SK-N-MC (cell line): ENCODE data around the gene DMXL2.
"Not testable (repeated sequence)": the region's sequence is repeated elsewhere in the genome, so short reads cannot be mapped to it uniquely, and the experiment has no call there.

ENCODE experiments used
- DNase-seq: peaks from one replicate; pipeline ENCODE4 v3.0.0-alpha.2; 2011; ENCODE audit warnings: low read depth, low spot score
- H3K27ac ChIP-seq: fragments of 200-600 bp; sonication (generic); 2 replicates; pipeline ENCODE4 v1.5.1; 2016; ENCODE audit warnings: mixed run types
- H3K36me3 ChIP-seq: fragments of 200-600 bp; sonication (generic); 2 replicates; pipeline ENCODE4 v1.6.1; 2017; ENCODE audit warnings: antibody characterized with exemption, low read length, mixed read lengths; ENCODE audit not compliant: insufficient read depth
- H3K4me3 ChIP-seq: fragments of 200-600 bp; sonication (generic); 2 replicates; pipeline ENCODE4 v1.5.1; 2016
- H3K9ac ChIP-seq: fragments of 200-600 bp; sonication (generic); 2 replicates; pipeline ENCODE4 v1.8.0; 2017; ENCODE audit warnings: mixed run types, mixed read lengths; ENCODE audit not compliant: insufficient read length
- H3K9me3 ChIP-seq: fragments of 200-600 bp; sonication (generic); 2 replicates; pipeline ENCODE4 v1.6.1; 2017; ENCODE audit warnings: low read depth, mild to moderate bottlenecking, antibody characterized with exemption, low read length, moderate library complexity, mixed read lengths
- EZH2 ChIP-seq: fragments of 200-600 bp; sonication (generic); IDR thresholded peaks from one replicate; pipeline ENCODE4 v1.6.1; 2017; ENCODE audit warnings: antibody characterized with exemption
- FOXP2 ChIP-seq: optimal IDR thresholded peaks from 2 replicates; pipeline ENCODE3; 2011; ENCODE audit warnings: mild to moderate bottlenecking, moderate library complexity; ENCODE audit not compliant: insufficient read depth; ENCODE audit errors: extremely low read length, control extremely low read depth
- POLR2AphosphoS5 ChIP-seq: IDR thresholded peaks from 2 replicates; pipeline ENCODE4 v1.6.1; 2012; ENCODE audit warnings: mild to moderate bottlenecking, low read depth, low read length, borderline replicate concordance

The DMXL2 gene

DNA sequence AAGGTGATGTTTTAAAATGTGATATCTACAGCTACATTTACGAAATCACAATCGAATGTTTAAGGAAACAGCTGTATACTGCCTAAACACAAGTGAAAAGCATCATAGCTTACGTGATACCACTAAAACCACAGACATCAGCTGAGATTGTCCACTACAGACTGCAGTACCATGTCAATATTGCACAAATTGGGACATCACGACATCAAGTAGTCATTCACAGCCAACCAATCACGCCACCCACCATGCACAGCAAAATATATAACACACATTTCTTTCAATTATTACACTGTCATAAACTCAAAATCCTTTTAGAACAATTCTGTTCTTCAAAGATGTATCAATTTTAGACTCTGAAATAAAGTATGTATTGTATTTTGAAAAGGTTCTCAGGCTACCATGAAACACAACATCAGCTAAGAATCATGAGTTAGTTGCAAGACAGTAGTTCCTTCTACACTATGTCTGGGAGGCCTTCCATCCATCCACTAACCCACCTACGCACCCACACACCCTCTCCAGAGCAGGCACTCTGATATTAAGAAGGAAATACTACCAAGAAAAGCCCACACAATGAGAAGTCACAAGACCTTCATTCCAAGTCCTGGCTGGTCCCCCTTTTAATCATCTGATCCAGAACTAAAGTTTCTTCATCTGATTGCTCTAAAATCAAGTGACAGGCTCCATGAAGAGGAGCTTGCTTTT lies 3.1 kb downstream of the DMXL2 start:
- DNase-seq: no peak
- peak overlapping the region; percentile 8 for H3K9ac ChIP-seq
- TF ChIP-seq POLR2AphosphoS5 (no peak), EZH2 (no peak), FOXP2 (no peak)
- H3K27ac ChIP-seq: no peak overlapping the region
- peak overlapping the region; percentile 25; the same call in 1 of the 2 replicates for H3K4me3 ChIP-seq
- H3K9me3 ChIP-seq: no peaks in the 10 kb centered on the region
- peaks cover 12% of the 10 kb centered on the region for H3K36me3 ChIP-seq

- Histone ChIP-seq H3K9me3 (no peaks in the 10 kb centered on the region), H3K4me3 (no peak overlapping the region), H3K36me3 (peaks cover 20% of the 10 kb centered on the region), H3K9ac (no peak overlapping the region), H3K27ac (no peak overlapping the region)
- DNase-seq: no peak
- no peak for TF ChIP-seq POLR2AphosphoS5
- no peak for TF ChIP-seq FOXP2
- TF ChIP-seq EZH2: no peak
These were observed 4.7 kb downstream of the DMXL2 start for GRCh38 chr15:51617886-51618285.

DNA sequence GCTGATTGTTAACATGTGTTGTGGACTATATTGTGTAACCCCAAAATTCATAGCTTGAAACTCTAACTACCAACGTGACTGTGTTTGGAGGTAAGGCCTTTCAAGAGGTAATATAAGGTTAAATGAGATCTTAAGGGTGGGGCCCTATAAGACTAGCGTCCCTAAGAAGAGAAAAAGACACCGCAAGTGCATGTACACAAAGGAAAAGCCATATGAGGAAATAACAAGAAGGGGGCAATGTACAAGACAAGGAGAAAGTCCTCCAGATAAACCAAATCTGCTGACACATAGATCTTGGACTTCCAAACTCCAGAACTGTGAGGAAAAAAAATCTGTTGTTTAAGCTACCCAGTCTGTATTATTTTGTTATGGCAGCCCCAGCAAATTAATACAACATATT lies 8.6 kb downstream of the DMXL2 start:
- H3K9me3 ChIP-seq: no peaks in the 10 kb centered on the region
- H3K27ac ChIP-seq: no peak overlapping the region
- H3K36me3 ChIP-seq: peaks cover 20% of the 10 kb centered on the region
- no peak overlapping the region for H3K9ac ChIP-seq
- H3K4me3 ChIP-seq: no peak overlapping the region
- DNase-seq: no peak
- TF ChIP-seq POLR2AphosphoS5 (no peak), FOXP2 (no peak), EZH2 (no peak)

DNA sequence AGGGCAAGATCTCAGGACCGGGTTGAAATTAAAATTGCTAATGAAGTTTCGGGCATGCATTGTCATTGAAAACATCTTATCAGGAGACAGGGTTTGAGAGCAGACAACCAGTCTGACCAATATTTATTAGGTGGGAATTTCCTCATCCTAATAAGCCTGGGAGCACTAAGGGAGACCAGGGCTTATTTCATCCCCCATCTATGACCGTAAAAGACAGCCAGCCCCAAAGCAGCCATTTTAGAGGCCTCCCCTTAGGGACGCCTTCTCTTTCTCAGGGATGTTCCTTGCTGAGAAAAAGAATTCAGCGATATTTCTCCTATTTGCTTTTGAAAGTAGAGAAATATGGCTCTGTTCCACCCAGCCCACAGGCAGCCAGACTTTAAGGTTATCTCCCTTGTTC lies 9.9 kb downstream of the DMXL2 start:
- not testable (repeated sequence) for DNase-seq, H3K27ac ChIP-seq, H3K4me3 ChIP-seq, H3K9ac ChIP-seq, H3K9me3 ChIP-seq
- peaks cover 20% of the 10 kb centered on the region for H3K36me3 ChIP-seq

DNA sequence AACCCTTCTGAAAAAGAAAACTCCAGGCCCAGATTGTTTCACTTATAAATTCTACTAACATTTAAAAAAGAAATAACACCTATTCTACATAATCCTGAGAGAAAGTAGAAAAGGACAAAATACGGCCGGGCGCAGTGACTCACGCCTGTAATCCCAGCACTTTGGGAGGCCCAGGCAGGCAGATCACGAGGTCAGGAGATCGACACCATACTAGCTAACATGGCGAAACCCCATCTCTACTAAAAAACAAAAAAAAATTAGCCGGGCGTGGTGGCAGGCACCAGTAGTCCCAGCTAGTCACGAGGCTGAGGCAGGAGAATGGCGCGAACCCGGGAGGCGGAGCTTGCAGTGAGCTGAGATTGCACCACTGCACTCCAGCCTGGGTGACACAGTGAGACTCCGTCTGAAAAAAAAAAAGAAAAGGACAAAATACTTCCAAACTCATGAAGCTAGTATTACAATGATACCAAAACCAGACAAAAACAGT lies 19.1 kb downstream of the DMXL2 start:
- H3K36me3 ChIP-seq: peaks cover 22% of the 10 kb centered on the region
- H3K4me3 ChIP-seq: peak overlapping the region; percentile 90
- peak overlapping the region; percentile 97 for H3K9ac ChIP-seq
- peak overlapping the region; percentile 95 for H3K27ac ChIP-seq
- DNase-seq, H3K9me3 ChIP-seq: not testable (repeated sequence)
- TF ChIP-seq POLR2AphosphoS5: peak; percentile 71

DNA sequence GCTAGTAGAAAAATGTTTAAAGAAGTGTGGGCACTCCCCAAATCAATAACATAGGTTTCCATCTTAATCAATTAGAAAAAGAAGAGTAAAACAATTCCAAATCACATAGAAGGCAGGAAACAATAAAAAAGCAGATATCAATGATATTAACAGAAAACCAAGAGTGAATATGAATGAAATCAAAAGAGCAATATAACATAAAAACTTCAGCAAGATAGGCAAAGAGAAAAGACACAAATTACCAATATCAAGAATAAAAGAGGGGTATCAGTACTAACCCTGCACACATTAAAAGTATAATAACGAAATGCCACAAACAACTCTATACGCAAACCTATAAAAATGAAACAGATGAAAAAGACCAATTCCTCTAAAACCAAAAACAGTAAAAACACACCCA lies 19.6 kb downstream of the DMXL2 start:
- TF ChIP-seq EZH2 (no peak), FOXP2 (no peak), POLR2AphosphoS5 (no peak)
- no peak for DNase-seq
- Histone ChIP-seq H3K27ac (peak overlapping the region; percentile 95), H3K9me3 (no peaks in the 10 kb centered on the region), H3K9ac (peak overlapping the region; percentile 97), H3K4me3 (peak overlapping the region; percentile 90), H3K36me3 (peaks cover 27% of the 10 kb centered on the region)

DNA sequence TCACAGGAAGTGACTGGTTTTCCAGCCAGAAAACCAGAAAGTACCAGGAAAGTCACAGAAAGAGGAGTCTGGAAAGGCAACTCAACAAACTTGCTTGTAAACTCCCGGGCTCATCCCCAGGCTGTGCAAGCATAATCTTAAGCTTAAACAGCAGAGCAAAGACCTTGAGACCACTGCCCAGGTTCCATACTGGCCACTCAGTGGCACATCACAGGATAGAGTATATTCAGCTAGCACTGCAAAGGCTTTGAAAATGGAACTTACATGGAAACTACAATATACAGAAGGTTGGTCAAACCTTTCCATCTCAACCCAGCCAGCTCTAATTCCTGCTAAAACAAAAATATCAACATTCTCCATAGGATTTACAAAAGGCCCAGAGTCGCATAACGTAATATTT lies 20.1 kb downstream of the DMXL2 start:
- Histone ChIP-seq H3K4me3 (peak overlapping the region; percentile 90), H3K27ac (peak overlapping the region; percentile 95), H3K9me3 (no peaks in the 10 kb centered on the region), H3K9ac (peak overlapping the region; percentile 97), H3K36me3 (peaks cover 32% of the 10 kb centered on the region)
- no peak for DNase-seq
- TF ChIP-seq EZH2 (no peak), FOXP2 (no peak)

DNA sequence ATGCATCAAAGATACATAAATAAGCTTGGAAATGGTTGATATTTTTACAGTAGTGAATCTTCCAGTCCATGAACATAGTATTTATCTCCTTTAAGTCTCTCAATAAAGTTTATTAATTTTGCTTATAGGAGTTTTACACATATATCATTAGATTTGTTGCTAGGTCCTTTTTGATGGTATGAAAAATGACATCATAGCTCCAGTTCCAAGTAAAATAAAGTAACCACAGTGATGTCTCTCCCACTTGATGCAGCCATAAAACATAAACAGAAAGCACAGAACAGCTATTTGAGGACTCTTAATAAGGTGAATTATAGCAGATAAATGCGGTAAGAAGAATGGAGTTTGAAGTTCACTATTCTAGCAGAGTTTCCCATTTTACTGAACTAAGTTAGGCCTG lies 20.8 kb downstream of the DMXL2 start:
- TF ChIP-seq POLR2AphosphoS5 (no peak), FOXP2 (no peak), EZH2 (no peak)
- Histone ChIP-seq H3K9me3 (no peaks in the 10 kb centered on the region), H3K4me3 (peak overlapping the region; percentile 90), H3K9ac (peak overlapping the region; percentile 97), H3K27ac (peak overlapping the region; percentile 95), H3K36me3 (peaks cover 37% of the 10 kb centered on the region)
- no peak for DNase-seq

- H3K9me3 ChIP-seq: no peaks in the 10 kb centered on the region
- H3K36me3 ChIP-seq: peaks cover 37% of the 10 kb centered on the region
- TF ChIP-seq EZH2: no peak
- TF ChIP-seq POLR2AphosphoS5: no peak
- no peak for TF ChIP-seq FOXP2
- no peak overlapping the region for H3K9ac ChIP-seq
- no peak for DNase-seq
- no peak overlapping the region for H3K4me3 ChIP-seq
- H3K27ac ChIP-seq: no peak overlapping the region
These were observed 22.5 kb downstream of the DMXL2 start for GRCh38 chr15:51600114-51600513.
